Suprapubic skin (tissue), 3 donors: ENCODE results near the gene DNAH2.

Source experiments
- CTCF ChIP-seq, 2 donors: fragments of 200-600 bp in 1 of 2; fragments of 450-650 bp in 1 of 2; sonication (generic) in 1 of 2; IDR thresholded peaks; one replicate each; pipeline ENCODE4 v1.5.1; 2016 to 2019; ENCODE audit warnings: antibody characterized with exemption in 2 of 2, mild to moderate bottlenecking in 1 of 2, moderate library complexity in 1 of 2
- POLR2A ChIP-seq, 2 donors: fragments of 450-650 bp; IDR thresholded peaks; one replicate each; pipeline ENCODE4 v1.6.1; 2017; ENCODE audit warnings: antibody characterized with exemption in 2 of 2, mild to moderate bottlenecking in 2 of 2, moderate library complexity in 2 of 2

GRCh38 chr17:7748076-7748775, 30.7 kb downstream of the DNAH2 start:
- TF ChIP-seq CTCF (IDR thresholded peaks at IDR 0.05): no peak
- TF ChIP-seq POLR2A (IDR thresholded peaks at IDR 0.05): no peak
